Amygdala (tissue), 56 donors: ENCODE data around the gene TMEM208.

ENCODE experiments used
- DNase-seq, 56 donors: peaks; one replicate each; lab custom pipeline; 2025; lab: John Stamatoyannopoulos, UW

TMEM208 gene

GRCh38 chr16:67233596-67233995 is 6.7 kb downstream of the TMEM208 start:
- DNase-seq: no peak

DNA sequence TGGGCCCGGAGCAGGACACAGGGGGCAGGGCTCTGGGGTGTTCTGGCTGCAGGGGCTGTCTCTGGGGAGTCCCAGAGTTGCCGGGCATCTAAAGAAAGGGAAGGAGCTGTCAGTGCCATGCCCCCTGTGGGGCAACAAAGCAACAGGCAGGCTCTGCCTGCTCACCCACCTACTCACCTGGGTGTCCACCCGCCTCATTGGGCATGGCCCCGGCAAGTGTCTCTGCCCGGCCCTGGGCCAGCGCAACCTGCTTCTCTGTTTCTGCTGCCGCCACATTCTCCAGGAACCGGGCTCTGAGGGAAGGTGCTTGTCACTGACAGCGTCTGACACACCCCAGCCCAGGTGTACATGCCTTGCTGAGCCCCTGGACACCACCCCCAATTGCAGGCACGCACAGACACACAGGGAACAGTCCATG is 7.3 kb downstream of the TMEM208 start:
- DNase-seq: no peak

- DNase-seq: peak in 6 of 56 donors; percentile 14 to 63 (median 28)
Observed at GRCh38 chr16:67235816-67236562, 9.1 kb downstream of the TMEM208 start.

DNA sequence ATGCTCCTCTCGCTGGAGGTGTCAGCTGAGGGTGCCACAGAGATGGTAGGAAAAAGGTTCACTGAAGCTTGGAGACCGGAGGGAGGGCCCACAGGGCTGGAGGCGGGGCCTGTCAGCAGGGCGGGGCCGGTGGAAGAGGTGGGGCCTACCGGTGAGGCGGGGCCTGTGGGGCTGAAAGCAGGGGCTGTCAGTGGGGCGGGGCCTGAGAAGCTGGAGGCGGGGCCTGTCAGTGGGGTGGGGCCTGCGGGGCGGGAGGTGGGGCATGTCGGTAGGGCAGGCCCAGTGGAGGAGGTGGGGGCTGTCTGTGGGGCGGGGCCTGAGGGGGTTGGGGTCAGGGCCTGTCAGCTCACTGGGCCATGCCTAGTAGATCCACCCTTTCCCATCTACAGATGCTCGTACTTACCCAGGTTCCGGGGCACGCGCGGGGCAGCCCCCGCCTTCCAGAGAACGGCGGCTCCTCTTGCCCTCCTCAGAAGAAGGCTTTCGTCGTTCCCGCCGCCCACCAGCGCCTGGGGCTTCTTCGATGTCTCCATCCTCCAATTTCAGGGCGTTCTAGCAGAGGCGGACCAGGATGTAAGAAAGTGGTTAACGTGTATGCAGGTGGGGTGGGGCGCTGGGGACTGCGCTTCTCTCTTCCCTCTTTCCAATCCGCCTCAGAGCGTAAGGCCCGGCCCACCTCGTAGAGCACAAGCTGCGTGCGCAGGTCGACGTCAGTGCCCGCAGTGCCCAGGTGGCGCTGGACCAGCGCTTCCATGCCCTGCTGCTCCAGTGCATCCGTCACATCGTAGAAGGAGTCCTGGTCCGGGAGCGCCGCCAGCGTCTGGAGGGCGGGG is 9.8 kb downstream of the TMEM208 start:
- peak in 19 of 56 donors; percentile 17 to 73 (median 43) for DNase-seq

DNA sequence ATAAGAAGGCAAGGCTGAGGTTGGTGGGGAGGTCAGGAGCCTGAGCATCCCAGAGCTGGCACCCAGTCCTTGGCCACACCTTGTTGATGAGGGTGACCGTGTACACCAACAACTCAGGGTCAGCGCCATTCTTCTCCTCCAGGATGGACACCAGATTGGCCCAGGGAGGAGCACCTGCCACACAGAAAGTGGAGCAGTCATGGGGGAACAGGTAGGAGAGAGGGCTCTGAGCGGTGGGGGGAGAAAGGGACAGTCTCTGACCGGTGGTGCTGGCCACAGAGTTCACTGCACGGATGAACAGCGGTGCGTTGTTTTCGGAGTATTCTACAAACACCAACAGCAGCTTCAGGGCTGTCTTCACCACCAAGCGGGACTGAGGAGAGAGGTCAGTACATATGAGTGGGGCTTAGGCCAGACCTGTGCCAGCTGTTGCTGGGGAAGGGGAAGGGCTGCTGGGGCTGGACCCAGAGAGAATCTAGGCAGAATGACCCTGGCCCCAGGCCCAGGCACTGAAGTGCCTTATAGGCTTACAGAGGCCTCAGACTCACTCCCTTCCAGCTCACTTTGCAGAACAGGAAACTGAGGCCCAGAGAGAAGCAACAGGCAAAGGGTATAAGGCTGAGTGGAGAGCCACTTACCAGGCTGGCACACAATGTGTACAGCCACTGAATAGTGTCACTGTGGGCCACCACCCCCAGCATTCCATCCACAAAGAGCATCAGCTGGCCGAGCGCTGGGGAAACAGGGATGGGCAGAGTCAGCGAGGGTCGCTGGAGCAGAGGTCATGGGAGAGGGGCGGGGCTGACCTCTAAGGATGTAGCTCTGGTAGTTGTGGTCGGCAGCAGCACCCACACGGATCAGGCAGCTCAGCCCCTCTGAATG is 10.7 kb downstream of the TMEM208 start:
- no peak for DNase-seq

- DNase-seq: no peak
Observed at GRCh38 chr16:67238278-67238575, 11.3 kb downstream of the TMEM208 start.

DNA sequence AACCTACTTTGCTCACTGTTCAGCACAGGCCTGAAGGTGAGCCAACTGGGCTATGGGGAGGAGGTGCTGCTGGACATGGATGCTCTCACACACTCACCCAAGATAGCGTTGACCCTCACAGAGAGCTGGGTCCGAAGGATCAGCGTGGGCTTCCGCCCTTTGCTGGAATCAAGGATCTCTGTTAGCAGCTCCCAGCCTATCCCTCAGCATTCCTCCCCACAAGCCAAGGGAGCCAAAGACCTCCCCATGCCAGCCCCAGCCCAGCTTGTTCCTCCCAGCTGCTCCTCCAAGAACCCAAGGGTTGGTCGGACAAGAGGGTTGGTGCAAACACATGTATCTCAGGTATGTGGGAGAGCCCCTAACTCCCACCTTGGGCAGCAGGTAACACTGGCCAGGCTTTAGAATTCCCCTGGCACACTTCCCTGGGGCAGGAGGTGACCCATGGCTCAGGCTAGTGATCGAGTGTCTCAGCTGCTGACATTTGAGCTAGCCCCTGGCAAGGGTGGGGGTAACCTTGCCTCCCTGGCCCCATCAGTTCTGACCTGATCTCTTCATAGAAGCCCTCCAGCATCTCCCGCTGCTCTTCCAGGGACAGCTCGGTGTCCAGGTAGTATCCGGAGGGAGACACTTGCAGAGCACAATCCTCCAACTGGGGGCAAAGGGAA is 12.0 kb downstream of the TMEM208 start:
- DNase-seq: no peak

- no peak for DNase-seq
Observed at GRCh38 chr16:67240506-67240905, 13.6 kb downstream of the TMEM208 start.

- peak in 4 of 56 donors; percentile 10 to 39 (median 20) for DNase-seq
Observed at GRCh38 chr16:67241008-67241900, 14.3 kb downstream of the TMEM208 start.

DNA sequence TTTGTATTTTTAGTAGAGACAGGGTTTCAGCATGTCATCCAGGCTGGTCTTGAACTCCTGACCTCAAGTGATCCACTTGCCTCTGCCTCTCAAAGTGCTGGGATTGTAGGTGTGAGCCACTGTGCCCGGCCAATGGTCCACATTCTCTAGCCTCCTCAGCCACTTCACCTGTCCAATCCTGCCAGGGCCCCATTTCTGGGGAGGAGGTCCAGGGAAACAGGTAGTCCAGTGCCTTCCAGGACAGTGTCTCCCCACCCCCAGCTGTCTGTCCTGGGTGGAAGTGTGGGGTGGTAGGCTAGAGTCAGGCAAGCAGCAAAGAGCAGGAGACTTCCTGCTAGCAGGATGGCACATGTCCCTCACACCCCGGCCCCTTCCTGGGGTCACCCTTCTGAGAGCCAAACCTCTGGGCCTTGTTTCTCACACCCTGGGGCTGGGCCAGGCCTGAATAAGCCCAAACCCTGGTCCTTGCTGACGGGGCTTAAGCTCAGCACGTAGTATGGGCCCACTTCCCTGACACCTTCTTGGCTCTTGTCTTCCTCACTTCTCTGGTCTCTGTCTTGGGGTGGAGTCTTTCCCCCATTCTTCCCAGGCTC is 15.3 kb downstream of the TMEM208 start:
- DNase-seq: no peak

- no peak for DNase-seq
Observed at GRCh38 chr16:67243481-67243880, 16.6 kb downstream of the TMEM208 start.

DNA sequence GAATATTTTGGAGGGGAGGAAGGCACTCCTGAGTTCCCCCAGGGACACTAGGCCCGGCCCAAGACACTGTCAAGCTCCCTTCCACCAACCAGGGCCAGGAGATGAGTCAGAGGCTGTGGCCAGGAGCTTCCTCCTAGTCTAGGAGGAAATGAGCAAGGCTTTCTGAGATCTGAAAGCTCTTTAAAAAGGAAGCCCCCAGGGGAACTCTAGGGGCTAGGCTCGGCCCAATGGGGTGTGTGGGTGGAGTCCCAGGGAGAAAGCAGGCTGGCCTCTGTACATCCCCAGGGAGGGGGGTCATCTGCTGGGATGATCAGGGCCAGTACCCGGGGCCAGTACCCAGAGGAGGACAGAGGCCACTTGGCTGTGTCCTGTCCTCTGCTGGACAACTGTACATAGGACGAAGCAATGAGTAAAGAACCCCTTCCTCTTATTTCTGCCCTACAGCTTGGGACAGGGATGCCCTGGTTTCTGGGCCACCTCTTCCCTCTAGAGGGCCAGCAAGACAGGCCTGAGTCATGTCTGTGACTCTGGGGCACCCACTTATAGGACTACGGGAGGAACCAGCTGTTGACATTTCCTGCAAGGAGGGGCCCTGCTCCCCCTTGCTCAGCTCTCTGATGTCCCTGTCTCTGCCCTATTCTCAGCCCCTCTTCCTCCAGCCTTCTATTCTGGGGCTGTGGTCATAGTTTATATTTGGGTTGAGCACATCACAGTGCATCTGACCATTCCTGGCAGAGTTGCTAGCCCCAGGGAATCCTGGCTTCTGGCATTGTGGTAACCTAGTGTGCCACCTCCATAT is 17.7 kb downstream of the TMEM208 start:
- DNase-seq: peak in 18 of 56 donors; percentile 11 to 61 (median 30)

- no peak for DNase-seq
Observed at GRCh38 chr16:67245186-67245585, 18.3 kb downstream of the TMEM208 start.

DNA sequence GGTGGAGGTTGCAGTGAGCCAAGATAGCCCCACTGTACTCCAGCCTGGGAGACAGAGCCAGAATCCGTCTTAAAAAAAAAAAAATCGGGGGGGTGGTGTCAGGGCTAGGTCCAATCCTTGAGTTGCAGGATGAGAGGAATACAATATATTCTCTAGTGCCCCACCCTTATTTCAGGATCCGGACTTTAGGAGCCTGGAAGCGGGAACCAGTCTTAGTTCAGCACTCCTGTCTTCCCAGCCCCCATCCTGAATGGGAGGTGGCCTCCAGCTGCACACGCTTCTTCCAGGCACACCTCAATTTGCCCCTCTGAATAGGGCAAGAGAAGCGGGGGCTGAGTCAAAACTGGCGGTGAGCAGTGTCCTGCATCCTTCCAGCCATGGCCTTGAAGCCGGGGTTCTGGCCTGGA is 18.7 kb downstream of the TMEM208 start:
- DNase-seq: peak in 1 of 56 donors; percentile 73

DNA sequence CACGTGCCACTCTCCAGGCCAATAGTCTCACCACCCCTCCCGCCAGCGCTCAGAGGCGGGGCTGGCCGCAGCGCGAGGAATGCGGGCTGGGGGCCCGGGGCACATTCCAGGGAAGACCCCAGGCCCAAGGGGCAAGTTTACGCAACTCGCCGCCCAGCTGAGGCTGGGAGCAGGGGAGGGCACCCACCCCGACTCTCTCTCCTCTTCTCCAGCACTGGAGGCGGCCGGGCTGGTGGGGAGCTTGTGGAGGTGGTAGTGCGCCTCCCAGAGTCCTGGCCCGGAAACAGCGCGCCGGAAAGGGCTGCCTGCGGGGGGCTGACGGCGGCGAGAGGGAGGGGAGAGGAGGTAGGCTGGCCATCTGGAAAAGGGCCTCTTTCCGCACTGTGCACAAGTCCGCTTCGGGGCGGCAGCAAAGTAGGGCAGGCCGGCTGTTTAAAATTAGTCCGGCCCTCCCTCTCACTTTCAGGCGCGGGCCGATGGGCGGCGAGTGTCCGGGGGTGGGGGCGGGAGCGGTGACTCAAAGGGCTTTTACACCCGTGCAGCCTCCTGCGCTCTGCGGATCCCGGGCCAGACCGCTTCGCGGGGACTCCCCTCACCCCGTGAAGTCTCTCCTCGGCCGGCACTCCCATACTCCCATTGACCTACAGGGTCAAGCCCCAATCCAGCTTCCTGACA is 19.3 kb downstream of the TMEM208 start:
- DNase-seq: peak in 33 of 56 donors; percentile 22 to 75 (median 51)

GRCh38 chr16:67246756-67247191 is 19.8 kb downstream of the TMEM208 start:
- no peak for DNase-seq
